IMR-90 (cell line): ENCODE data around the gene MOCOS. TPM values are rescaled to one million over a fixed set of nuclear protein-coding genes. Genes with fewer than 3 reads are reported as not detected.

Source experiments
- ATAC-seq: fragments of 200-7000 bp; cut with Tn5 transposase; 2 replicates; pipeline ENCODE4 v1.9.1; 2020; ENCODE audit warnings: low read depth, mild to moderate bottlenecking, moderate library complexity
- BruUV-seq: library from RNA; stranded (reverse); fragments of 400-500 nt; replicated peaks from 2 replicates; lab custom pipeline; 2021; lab: Mats Ljungman, UMichigan
- CTCF ChIA-PET: fragments of 300-600 bp; formaldehyde crosslinking; extraction: SDS; loops from one replicate; lab custom pipeline; 2021; ENCODE audit warnings: antibody characterized with exemption; lab: Yijun Ruan, JAX
- POLR2A ChIA-PET: fragments of 300-600 bp; sonication (Branson Sonifier 250); formaldehyde crosslinking; loops from one replicate; lab custom pipeline; 2022; ENCODE audit warnings: antibody characterized with exemption; ENCODE audit not compliant: unreplicated experiment; lab: Charles Lee
- DNase-seq: peaks from one replicate; pipeline ENCODE4 v3.0.0; 2013
- H2AFZ ChIP-seq: replicated peaks from 2 replicates; pipeline ENCODE3; 2013; ENCODE audit warnings: low read length, mild to moderate bottlenecking; ENCODE audit not compliant: poor library complexity
- H2AK5ac ChIP-seq: 2 replicates; pipeline ENCODE4 v1.6.1; 2013; ENCODE audit warnings: low read depth, low read length, inconsistent platforms
- H2AK9ac ChIP-seq: replicated peaks from 2 replicates; pipeline ENCODE3; 2013; ENCODE audit warnings: mild to moderate bottlenecking, low read depth, low read length, moderate library complexity; ENCODE audit not compliant: poor library complexity
- H2BK120ac ChIP-seq: 2 replicates; pipeline ENCODE4 v1.6.1; 2013; ENCODE audit warnings: low read depth, low read length, inconsistent platforms
- H2BK15ac ChIP-seq: 3 replicates; pipeline ENCODE4 v1.6.1; 2013; ENCODE audit warnings: low read depth, low read length, inconsistent platforms
- H2BK20ac ChIP-seq: 2 replicates; pipeline ENCODE4 v1.6.1; 2013; ENCODE audit warnings: low read depth, mild to moderate bottlenecking, inconsistent platforms, low read length, moderate library complexity
- H2BK5ac ChIP-seq: 2 replicates; pipeline ENCODE4 v1.6.1; 2013; ENCODE audit warnings: mild to moderate bottlenecking, low read depth, low read length, inconsistent platforms; ENCODE audit not compliant: poor library complexity, severe bottlenecking
- H3K14ac ChIP-seq: replicated peaks from 2 replicates; pipeline ENCODE4 v1.6.1; 2013; ENCODE audit warnings: low read depth, low read length, inconsistent platforms
- H3K18ac ChIP-seq: 2 replicates; pipeline ENCODE4 v1.6.1; 2013; ENCODE audit warnings: low read depth, low read length, control low read depth
- H3K23ac ChIP-seq: 2 replicates; pipeline ENCODE4 v1.6.1; 2013; ENCODE audit warnings: low read depth, low read length, inconsistent platforms
- H3K27ac ChIP-seq: 2 replicates; pipeline ENCODE4 v1.5.1; 2013; ENCODE audit warnings: mild to moderate bottlenecking, control low read depth, low read length; ENCODE audit not compliant: insufficient read depth
- H3K27me3 ChIP-seq: 2 replicates; pipeline ENCODE4 v1.6.1; 2013; ENCODE audit warnings: low read length; ENCODE audit not compliant: control insufficient read depth, insufficient read depth
- H3K36me3 ChIP-seq: 2 replicates; pipeline ENCODE4 v1.6.1; 2013; ENCODE audit warnings: low read length, mixed read lengths; ENCODE audit not compliant: control insufficient read depth, insufficient read depth
- H3K4ac ChIP-seq: 2 replicates; pipeline ENCODE4 v1.6.1; 2013; ENCODE audit warnings: low read depth, low read length, inconsistent platforms
- H3K4me1 ChIP-seq: 2 replicates; pipeline ENCODE4 v1.6.1; 2013; ENCODE audit warnings: low read length, mixed read lengths; ENCODE audit not compliant: control insufficient read depth, insufficient read depth
- H3K4me2 ChIP-seq: 2 replicates; pipeline ENCODE4 v1.6.1; 2013; ENCODE audit warnings: low read depth, mild to moderate bottlenecking, control low read depth, low read length, moderate library complexity
- H3K4me3 ChIP-seq: 2 replicates; pipeline ENCODE4 v1.5.1; 2013; ENCODE audit warnings: low read depth, mild to moderate bottlenecking, control low read depth, low read length, moderate library complexity; ENCODE audit not compliant: insufficient read depth
- H3K56ac ChIP-seq: 2 replicates; pipeline ENCODE4 v1.6.1; 2013; ENCODE audit warnings: low read length, inconsistent platforms; ENCODE audit not compliant: insufficient read depth; ENCODE audit errors: extremely low read depth
- H3K79me1 ChIP-seq, 2 experiments: 2 replicates each; pipeline ENCODE4 v1.6.1; 2013; ENCODE audit warnings: low read length in 2 of 2, inconsistent platforms in 1 of 2, low read depth in 1 of 2
- H3K9ac ChIP-seq: 2 replicates; pipeline ENCODE4 v1.6.1; 2013; ENCODE audit warnings: low read depth, low read length, control low read depth
- H3K9me1 ChIP-seq: 2 replicates; pipeline ENCODE4 v1.6.1; 2013; ENCODE audit warnings: low read length, inconsistent platforms; ENCODE audit not compliant: insufficient read depth
- H3K9me3 ChIP-seq: 2 replicates; pipeline ENCODE4 v1.6.1; 2013; ENCODE audit warnings: low read length; ENCODE audit not compliant: control insufficient read depth, insufficient read depth
- H4K20me1 ChIP-seq: 2 replicates; pipeline ENCODE4 v1.6.1; 2013; ENCODE audit warnings: low read length, inconsistent platforms; ENCODE audit not compliant: insufficient read depth
- H4K5ac ChIP-seq: 2 replicates; pipeline ENCODE4 v1.6.1; 2013; ENCODE audit warnings: mild to moderate bottlenecking, low read depth, low read length, control low read depth
- H4K8ac ChIP-seq, 2 experiments: 2 replicates each; pipeline ENCODE4 v1.6.1; 2013; ENCODE audit warnings: low read depth in 2 of 2, low read length in 2 of 2, control low read depth in 1 of 2, inconsistent platforms in 1 of 2
- H4K91ac ChIP-seq: 2 replicates; pipeline ENCODE4 v1.6.1; 2013; ENCODE audit warnings: low read depth, low read length, inconsistent platforms; ENCODE audit not compliant: insufficient read depth
- MAFK ChIP-seq: IDR thresholded peaks from 2 replicates; pipeline ENCODE4 v1.6.1; 2012; ENCODE audit warnings: low read depth, low read length, improper control_type of control experiment
- MXI1 ChIP-seq: IDR thresholded peaks from 2 replicates; pipeline ENCODE4 v1.6.1; 2012; ENCODE audit warnings: low read depth, mild to moderate bottlenecking, low read length, moderate library complexity, borderline replicate concordance
- WGBS, 2 experiments: methylation state at CpG; one replicate each; pipeline versions ENCODE4 v1.1.5 to v1.1.7; 2013; ENCODE audit warnings: missing lambda C conversion rate in 2 of 2; ENCODE audit not compliant: insufficient read length in 1 of 2; ENCODE audit errors: extremely low coverage in 2 of 2; 5-methylcytosine and 5-hydroxymethylcytosine counted together
- dilution Hi-C: fragments of 300-500 bp; cut with HindIII; formaldehyde crosslinking; loops from one replicate; pipeline ENCODE4 v1.14.3; 2018; ENCODE audit warnings: low sequenced_read_pairs; ENCODE audit not compliant: unreplicated experiment
- in situ Hi-C: fragments of 300-500 bp; cut with MboI; formaldehyde crosslinking; loops from 3 replicates; pipeline ENCODE4 v1.14.3; 2019; ENCODE audit warnings: low sequenced_read_pairs, inconsistent platforms, mixed read lengths
- intact Hi-C: fragments of 100-400 bp; cut with micrococcal nuclease; formaldehyde crosslinking; loops from 2 replicates; pipeline ENCODE4 v1.10.0; 2022
- polyA plus RNA-seq, 3 experiments: library from polyadenylated mRNA; depleted of rRNA; stranded (reverse); fragments of >200 nt; gene quantifications; 2 replicates each; pipeline ENCODE4 v1.2.3, GENCODE V29; 2012; ENCODE audit warnings: low replicate concordance in 1 of 3
- total RNA-seq: library from RNA; depleted of rRNA; stranded (reverse); fragments of >200 nt; gene quantifications from 2 replicates; pipeline ENCODE4 v1.2.3, GENCODE V29; 2012

MOCOS gene
- total and polyA plus RNA-seq, 2 of the 4 experiments (the other 2 are of a cell fraction) = 1.1 to 2.2 TPM

DNA sequence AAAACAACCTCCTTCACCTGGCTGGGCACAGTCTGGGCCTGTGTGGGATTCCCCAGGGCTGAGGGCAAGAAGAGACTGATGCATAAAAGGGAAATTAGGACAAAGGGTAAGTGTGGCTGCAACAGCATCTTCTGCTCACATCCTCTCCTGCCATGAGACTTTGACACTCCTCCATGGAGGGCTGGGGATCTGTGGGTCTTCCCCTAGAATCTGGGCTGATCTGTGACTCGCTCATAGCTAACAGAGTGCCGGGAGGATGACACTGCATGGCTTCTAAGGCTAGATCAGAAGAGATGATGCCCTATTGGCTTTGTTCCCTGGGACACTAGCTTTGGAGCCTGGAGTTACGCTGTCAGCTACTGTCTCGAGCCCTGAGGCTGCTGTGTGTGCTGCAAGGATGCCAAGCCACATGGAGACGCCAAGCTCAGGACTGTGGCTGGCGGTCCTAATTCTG is 24.3 kb downstream of the MOCOS start:
- in situ Hi-C loops = no loop called here

More for the DNA sequence above, 24.3 kb downstream of the MOCOS start:
- no TSS peak for BruUV-seq
- dilution Hi-C loops (no loop called here), intact Hi-C loops (no loop called here)
- H3K23ac ChIP-seq = no peak overlapping the region
- CTCF ChIA-PET = no interaction called here
- H3K4me2 ChIP-seq = no peak overlapping the region
- H2BK15ac ChIP-seq = no peak overlapping the region
- H3K27ac ChIP-seq = no peak overlapping the region
- no peak overlapping the region for H2BK20ac ChIP-seq
- H3K4me1 ChIP-seq = peaks cover 7% of the 10 kb centered on the region
- H3K9me3 ChIP-seq = no peaks in the 10 kb centered on the region
- peaks cover 7% of the 10 kb centered on the region; the same call in 1 of the 2 replicates for H3K9me1 ChIP-seq
- 73% methylated on average over 3 of the region's 6 CpGs; no CpG with 5 or more reads in 1 of the 2 experiments for WGBS, 2 experiments
- no peak overlapping the region for H2BK120ac ChIP-seq
- H3K79me1 ChIP-seq = no peaks in the 10 kb centered on the region
- TF ChIP-seq MXI1 = 0 out of 2 replicates have a peak, but pooled peaks have one; percentile 27
- TF ChIP-seq MAFK = no peak
- H3K4me3 ChIP-seq = no peak overlapping the region
- H3K4ac ChIP-seq = no peak overlapping the region
- peak overlapping the region; percentile 13 for H2AK9ac ChIP-seq
- POLR2A ChIA-PET = no interaction called here
- no peaks in the 10 kb centered on the region for H3K27me3 ChIP-seq
- ATAC-seq = peak; percentile 80
- H2BK5ac ChIP-seq = no peak overlapping the region
- H2AK5ac ChIP-seq = no peak overlapping the region
- H3K9ac ChIP-seq = no peak overlapping the region
- peaks cover 2% of the 10 kb centered on the region for H3K36me3 ChIP-seq
- no peak overlapping the region for H4K5ac ChIP-seq
- no peaks in the 10 kb centered on the region for H4K20me1 ChIP-seq
- H4K91ac ChIP-seq = no peak overlapping the region
- DNase-seq = peak; percentile 66
- H2AFZ ChIP-seq = peak overlapping the region; percentile 16
- H4K8ac ChIP-seq = no peak overlapping the region
- no peak overlapping the region for H3K14ac ChIP-seq
- no peak overlapping the region for H3K18ac ChIP-seq
- no peak overlapping the region for H3K56ac ChIP-seq
